Amniotic epithelial cell (primary cell): ENCODE data around the gene DENND4A.
A peak's percentile ranks its signal among the peaks of the same experiment; 100 is the strongest.
"Not testable (repeated sequence)": the region's sequence is repeated elsewhere in the genome, so short reads cannot be mapped to it uniquely, and the experiment has no call there.

Experiments
- DNase-seq: peaks from one replicate; pipeline ENCODE4 v3.0.0-alpha.2; 2010; ENCODE audit warnings: low read depth

The DENND4A gene

GRCh38 chr15:65818927-65819562 lies 27.0 kb upstream of the DENND4A start:
- DNase-seq, result peak; percentile 35

- no peak for DNase-seq
Observed at GRCh38 chr15:65816441-65816840, 24.3 kb upstream of the DENND4A start.

- DNase-seq, result not testable (repeated sequence)
Observed at GRCh38 chr15:65816008-65816407, 23.9 kb upstream of the DENND4A start.

DNA sequence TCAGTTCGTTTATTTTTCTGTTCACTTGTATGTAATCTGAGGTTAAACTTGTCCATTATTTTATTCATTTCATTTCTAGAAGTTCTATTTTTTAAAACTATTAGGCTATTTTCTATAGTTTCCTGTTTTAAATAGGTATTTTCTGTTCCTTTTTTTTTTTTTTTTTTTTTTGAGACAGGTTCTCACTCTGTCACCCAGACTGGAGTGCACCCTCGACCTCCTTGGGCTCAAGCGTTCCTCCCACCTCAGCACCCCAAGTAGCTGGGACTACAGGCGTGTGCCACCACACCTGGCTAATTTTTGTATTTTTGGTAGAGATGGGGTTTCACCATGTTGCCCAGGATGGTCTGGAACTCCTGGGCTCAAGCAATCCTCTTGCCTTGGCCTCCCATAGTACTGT lies 22.2 kb upstream of the DENND4A start:
- DNase-seq, result not testable (repeated sequence)

DNA sequence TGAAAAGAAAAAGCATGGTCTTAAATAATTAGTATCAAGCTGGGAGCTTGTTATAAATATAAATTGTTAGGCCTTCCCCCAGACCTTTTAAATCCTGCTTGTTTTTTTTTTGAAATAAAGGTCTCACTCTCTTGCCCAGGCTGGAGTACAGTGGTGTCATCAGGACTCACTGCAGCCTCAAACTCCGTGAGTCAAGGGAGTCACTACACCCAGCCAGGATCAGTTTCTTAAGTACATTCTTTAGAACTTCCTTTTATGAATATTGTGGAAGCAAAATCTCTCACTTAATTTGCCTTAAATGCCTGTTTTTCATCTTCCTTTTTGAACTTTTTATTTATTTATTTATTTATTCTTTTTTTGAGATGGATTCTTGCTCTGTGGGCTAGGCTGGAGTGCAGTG lies 20.8 kb upstream of the DENND4A start:
- no peak for DNase-seq

- DNase-seq, result no peak
Observed at GRCh38 chr15:65812467-65812866, 20.4 kb upstream of the DENND4A start.

GRCh38 chr15:65811835-65812234 lies 19.7 kb upstream of the DENND4A start:
- no peak for DNase-seq

DNA sequence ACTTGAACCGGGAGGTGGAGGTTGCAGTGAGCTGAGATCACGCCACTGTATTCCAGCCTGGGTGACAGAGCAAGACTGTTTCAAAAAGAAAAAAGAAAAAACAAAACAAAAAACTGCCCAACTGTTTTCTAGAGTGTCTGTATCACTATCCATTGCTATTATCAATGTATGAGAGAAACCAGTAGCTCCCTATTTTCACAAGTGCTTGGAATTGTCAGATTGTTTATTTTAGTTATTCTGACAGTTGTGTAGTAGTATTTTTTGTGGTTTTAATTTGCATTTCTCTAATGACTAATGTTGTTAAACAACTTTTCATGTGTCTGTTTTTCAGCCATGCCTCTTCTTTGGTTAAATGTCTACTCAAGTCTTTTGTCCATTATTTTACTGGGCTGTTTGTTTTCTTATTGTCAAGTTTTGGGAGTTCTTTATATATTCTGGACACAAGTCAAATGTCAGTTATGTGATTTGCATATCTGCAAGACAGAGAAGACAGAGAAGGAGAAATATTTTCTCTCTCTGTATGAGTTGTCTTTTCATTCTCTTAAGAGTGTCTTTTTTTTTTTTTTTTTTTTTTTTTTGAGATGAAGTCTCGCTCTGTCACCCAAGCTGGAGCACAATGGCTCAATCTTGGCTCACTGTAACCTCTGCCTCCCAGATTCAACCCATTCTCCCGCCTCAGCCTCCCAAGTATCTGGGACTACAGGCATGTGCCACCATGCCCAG lies 19.1 kb upstream of the DENND4A start:
- not testable (repeated sequence) for DNase-seq

DNA sequence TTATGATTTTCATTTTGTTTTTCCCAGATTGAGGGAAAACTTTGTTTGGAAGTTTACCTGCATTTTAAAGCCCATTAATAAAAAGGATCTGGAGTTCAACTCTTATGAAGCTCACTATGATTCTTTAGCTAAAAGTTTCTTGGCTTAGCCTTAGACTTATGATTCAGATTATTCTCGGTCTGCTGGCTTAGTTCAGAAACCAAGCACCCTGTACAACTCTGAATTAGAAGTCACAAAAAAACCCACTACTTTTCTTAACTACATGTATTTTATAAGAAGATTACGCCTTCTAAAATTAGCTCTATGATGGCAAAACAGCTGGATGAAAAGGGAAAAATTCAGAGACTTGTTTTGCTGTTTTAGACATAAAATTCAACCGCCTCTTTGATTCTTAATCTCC lies 14.3 kb upstream of the DENND4A start:
- DNase-seq, result no peak

GRCh38 chr15:65805019-65805745 lies 13.1 kb upstream of the DENND4A start:
- peak; percentile 90 for DNase-seq

- DNase-seq, result peak; percentile 96
Observed at GRCh38 chr15:65804252-65804931, 12.3 kb upstream of the DENND4A start.

GRCh38 chr15:65801229-65801805 lies 9.2 kb upstream of the DENND4A start:
- DNase-seq, result no peak

DNA sequence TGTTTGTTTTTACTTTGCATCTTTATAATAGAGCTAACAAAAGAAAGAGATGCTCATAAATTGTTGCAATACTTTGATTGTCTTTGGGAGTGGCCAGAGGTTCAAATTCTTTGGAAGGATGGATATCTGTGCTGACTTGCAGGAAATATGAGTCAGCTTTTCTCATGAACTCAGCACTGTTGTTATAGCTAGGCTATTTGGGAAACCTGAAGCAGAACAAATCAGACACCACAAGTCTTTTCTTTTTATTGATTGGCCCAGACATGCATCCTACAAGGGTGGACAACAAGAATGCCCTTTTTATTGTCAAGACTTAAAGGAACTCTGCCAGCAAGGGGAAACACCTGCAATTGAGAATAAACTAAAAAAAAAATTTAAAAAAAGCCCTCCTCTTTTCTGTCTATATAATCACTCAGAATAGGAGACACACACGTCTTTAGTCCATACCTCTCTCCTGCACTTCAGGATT lies 4.6 kb upstream of the DENND4A start:
- peak; percentile 77 for DNase-seq

DNA sequence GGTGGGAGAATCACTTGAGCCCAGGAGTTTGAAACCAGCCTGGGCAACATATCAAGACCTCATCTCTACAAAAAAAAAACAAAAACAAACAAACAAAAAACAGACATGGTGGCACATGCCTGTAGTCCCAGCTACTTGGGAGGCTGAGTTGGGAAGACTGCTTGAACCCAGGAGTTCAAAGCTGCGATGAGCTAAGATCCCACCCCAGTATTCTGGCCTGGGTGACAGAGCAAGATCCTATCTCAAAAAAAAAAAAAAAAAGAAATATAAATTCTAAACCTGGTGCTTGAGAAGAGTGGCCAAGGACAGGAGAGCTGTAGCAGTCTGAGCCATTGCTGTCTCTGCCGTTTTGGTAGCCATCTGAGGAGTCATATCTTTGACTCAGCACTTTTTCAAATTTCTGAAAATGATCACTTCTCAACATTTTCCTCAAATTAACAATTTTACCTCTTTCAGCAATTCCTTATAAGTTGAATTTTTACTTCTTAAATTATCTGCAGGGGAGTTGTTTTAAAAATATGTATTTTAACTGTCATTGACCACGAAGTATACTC lies 3.6 kb upstream of the DENND4A start:
- DNase-seq, result no peak

DNA sequence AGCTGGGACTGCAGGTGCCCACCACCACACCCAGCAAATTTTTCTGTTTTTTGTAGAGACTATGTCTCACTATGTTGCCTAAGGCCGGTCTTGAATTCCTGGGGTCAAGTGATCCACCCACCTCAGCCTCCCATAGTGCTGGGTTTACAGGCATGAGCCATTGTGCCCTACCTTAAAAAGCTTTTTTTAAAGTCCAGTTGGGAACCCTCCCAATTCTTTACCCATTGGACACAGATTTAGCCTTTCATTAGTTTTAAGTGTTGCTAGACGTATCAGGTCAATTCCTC lies 1.7 kb upstream of the DENND4A start:
- no peak for DNase-seq

- DNase-seq, result no peak
Observed at GRCh38 chr15:65792988-65793817, 1.1 kb upstream of the DENND4A start.

DNA sequence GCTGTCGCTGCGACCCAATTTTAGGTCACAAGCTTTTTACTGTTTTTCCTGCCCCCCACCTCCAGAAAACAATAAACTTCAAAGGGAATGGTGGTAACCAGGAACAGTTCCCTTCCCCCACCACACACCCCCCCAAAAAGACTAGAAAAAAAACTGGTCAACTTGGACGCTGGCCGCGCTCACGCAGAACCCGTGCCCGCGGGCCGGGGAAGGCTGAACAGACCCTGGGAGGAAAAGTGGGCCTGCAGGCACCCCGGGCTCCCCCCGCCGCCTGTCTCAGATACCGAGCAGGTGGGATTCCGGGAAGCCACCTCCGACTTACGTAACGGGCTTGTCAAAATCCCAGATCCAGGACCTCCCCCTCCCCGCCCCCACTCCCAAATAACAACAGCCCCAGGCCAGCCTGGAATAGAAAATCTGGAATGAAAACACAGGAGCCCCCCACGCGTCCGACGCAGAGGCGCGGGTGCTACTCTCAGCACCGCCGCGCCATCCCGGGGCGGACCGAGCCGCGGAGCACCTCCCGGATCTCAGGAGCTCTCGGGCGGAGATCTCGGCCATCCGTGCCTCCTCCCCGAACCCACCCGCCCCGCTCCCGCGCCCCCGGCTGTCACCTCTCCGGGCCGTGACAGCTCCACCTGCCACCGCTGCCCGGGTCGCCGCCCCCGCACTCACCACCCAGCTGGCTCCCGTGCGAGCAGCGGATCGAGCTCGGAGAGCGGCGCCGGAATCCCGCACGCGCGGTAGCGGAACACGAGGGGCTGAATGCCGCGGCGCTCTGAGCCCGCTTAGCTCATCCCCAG lies 557 bp downstream of the DENND4A start:
- DNase-seq, result peak; percentile 42

- peak; percentile 27 for DNase-seq
Observed at GRCh38 chr15:65790694-65791334, 1.3 kb downstream of the DENND4A start.

DNA sequence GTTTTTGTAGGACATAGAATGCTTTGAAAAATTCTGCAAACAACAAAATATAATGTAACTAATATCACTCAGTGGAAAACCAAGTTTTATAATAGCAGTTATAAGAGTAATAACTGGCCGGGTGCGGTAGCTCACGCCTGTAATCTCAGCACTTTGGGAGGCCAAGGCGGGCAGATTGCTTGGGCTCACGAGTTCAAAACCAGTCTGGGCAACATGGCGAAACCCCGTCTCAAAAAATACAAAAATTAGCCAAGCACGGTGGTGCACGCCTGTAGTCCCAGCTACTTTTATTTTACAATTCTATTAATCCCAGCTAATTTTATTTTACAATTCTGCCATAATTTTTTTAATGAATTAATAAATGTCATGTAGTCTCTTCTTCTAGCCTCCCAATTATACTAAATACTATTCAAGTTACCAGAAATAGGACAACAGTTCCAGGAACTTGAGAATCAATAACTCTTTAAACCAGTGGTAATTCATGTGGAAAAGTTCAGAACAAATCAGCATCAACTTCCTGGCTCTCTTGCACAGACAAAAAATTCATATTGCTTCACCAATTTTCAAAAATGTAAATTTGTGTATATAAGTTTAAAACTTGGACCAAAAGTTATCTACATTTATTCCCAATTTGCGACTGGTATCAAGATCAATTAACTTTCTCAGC lies 2.2 kb downstream of the DENND4A start:
- no peak for DNase-seq
